Activated CD4-positive, CD25-positive, alpha-beta regulatory T cell treated with anti-CD3 and anti-CD28 coated beads, Interleukin-2, amount 50 U/mL, for 24 hours (primary cell): ENCODE results near the gene CES4A.
A peak's percentile ranks its signal among the peaks of the same experiment; 100 is the strongest.
"Not testable (repeated sequence)": the region's sequence is repeated elsewhere in the genome, so short reads cannot be mapped to it uniquely, and the experiment has no call there.

ENCODE experiments used
- ATAC-seq, 2 donors: fragments of 150-1000 bp; cut with Tn5 transposase; one replicate each; pipeline ENCODE4 v1.10.0; 2021; ENCODE audit warnings: mild to moderate bottlenecking in 1 of 2, moderate library complexity in 1 of 2

CES4A gene

GRCh38 chr16:66993558-66993957, 5.2 kb downstream of the CES4A start:
- not testable (repeated sequence) for ATAC-seq

GRCh38 chr16:66996324-66996982, 8.1 kb downstream of the CES4A start:
- ATAC-seq = no peak

GRCh38 chr16:66996983-66997358, 8.6 kb downstream of the CES4A start:
- no peak for ATAC-seq

GRCh38 chr16:67000384-67001351, 12.3 kb downstream of the CES4A start:
- ATAC-seq = peak; percentile 77 to 79

- ATAC-seq = no peak
Observed at GRCh38 chr16:67001726-67002125, 13.3 kb downstream of the CES4A start.

- ATAC-seq = no peak
Observed at GRCh38 chr16:67006930-67007658, 18.7 kb downstream of the CES4A start.

GRCh38 chr16:67009158-67009557, 20.8 kb downstream of the CES4A start:
- no peak for ATAC-seq

- ATAC-seq = no peak
Observed at GRCh38 chr16:67011274-67011673, 22.9 kb downstream of the CES4A start.

- ATAC-seq = no peak
Observed at GRCh38 chr16:67013233-67013822, 24.9 kb downstream of the CES4A start.

- ATAC-seq = peak; percentile 48 to 49
Observed at GRCh38 chr16:67013823-67014633, 25.6 kb downstream of the CES4A start.

- ATAC-seq = no peak
Observed at GRCh38 chr16:67014634-67015312, 26.4 kb downstream of the CES4A start.

GRCh38 chr16:67015313-67015731, 26.9 kb downstream of the CES4A start:
- ATAC-seq = no peak

- ATAC-seq = no peak
Observed at GRCh38 chr16:67016143-67016542, 27.8 kb downstream of the CES4A start.

GRCh38 chr16:67016681-67017420, 28.5 kb downstream of the CES4A start:
- no peak for ATAC-seq

GRCh38 chr16:67017421-67017750, 29.0 kb downstream of the CES4A start:
- no peak for ATAC-seq

GRCh38 chr16:67017810-67018488, 29.6 kb downstream of the CES4A start:
- peak; percentile 96 for ATAC-seq

GRCh38 chr16:67019171-67019570, 30.8 kb downstream of the CES4A start:
- ATAC-seq = no peak

- no peak for ATAC-seq
Observed at GRCh38 chr16:67021321-67021720, 32.9 kb downstream of the CES4A start.

- no peak for ATAC-seq
Observed at GRCh38 chr16:67022531-67023214, 34.3 kb downstream of the CES4A start.

- no peak for ATAC-seq
Observed at GRCh38 chr16:67023689-67024088, 35.3 kb downstream of the CES4A start.
